ENCODE results near the gene MORC4. TPM values are rescaled to one million over a fixed set of nuclear protein-coding genes. Genes with fewer than 3 reads are reported as not detected.
"Not testable (repeated sequence)": the region's sequence is repeated elsewhere in the genome, so short reads cannot be mapped to it uniquely, and the experiment has no call there.

Gene MORC4
- total RNA-seq, 1 donor from 2014 or later = 17.9 TPM

DNA sequence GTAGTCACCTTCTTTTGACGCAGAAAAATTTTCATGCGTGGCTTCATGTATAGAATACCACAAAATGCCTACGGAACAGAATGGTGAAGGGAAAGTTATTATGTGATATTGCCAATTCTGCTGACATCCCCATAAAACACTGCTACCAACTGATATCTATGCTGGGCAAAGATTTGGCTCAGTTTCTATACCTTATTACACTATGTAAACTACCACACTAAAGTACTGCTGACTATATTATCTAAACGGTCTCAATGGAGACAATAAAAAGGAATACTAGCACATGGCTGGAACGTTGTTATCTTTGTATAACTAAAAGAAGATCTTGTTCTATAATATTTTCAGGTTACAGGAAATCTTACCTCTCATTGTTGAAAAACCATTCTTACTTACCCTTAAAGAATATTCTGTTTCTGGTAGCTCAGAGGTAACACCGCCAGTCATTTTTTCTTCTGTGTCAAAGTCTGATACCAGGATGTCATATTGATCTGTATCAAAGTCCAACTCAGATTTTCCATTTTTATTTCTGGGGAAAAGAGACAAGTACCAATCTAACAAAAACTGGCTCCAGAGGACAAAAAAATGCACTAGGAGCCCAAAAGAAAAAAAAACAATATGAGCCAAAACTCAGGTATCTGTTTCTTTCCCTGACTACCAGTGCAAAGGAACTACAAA lies 18.9 kb downstream of the MORC4 start:
- H3K27me3 ChIP-seq = no peaks in the 10 kb centered on the region
- no peak overlapping the region for H3K4me3 ChIP-seq
- no peak for DNase-seq (ENCODE audit: extremely low spot score in 2 of 2)
- no peaks in the 10 kb centered on the region for H3K9me3 ChIP-seq
- TF ChIP-seq, protein P1, sequence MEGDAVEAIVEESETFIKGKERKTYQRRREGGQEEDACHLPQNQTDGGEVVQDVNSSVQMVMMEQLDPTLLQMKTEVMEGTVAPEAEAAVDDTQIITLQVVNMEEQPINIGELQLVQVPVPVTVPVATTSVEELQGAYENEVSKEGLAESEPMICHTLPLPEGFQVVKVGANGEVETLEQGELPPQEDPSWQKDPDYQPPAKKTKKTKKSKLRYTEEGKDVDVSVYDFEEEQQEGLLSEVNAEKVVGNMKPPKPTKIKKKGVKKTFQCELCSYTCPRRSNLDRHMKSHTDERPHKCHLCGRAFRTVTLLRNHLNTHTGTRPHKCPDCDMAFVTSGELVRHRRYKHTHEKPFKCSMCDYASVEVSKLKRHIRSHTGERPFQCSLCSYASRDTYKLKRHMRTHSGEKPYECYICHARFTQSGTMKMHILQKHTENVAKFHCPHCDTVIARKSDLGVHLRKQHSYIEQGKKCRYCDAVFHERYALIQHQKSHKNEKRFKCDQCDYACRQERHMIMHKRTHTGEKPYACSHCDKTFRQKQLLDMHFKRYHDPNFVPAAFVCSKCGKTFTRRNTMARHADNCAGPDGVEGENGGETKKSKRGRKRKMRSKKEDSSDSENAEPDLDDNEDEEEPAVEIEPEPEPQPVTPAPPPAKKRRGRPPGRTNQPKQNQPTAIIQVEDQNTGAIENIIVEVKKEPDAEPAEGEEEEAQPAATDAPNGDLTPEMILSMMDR (IDR thresholded peaks at IDR 0.05) = no peak
- TF ChIP-seq POLR2A (IDR thresholded peaks at IDR 0.05) (no peak), POLR2AphosphoS5 (IDR thresholded peaks at IDR 0.05; ENCODE audit: insufficient read depth in 1 of 2, low read depth in 1 of 2) (no peak)
- intact Hi-C loops (cut with DNase I) = no loop called here
- H3K36me3 ChIP-seq = no peaks in the 10 kb centered on the region
- no peaks in the 10 kb centered on the region for H3K4me1 ChIP-seq
- H3K27ac ChIP-seq = no peak overlapping the region

GRCh38 chrX:106976416-106976815 lies 23.6 kb downstream of the MORC4 start:
- DNase-seq (ENCODE audit: extremely low spot score in 2 of 2) = no peak
- TF ChIP-seq POLR2A (IDR thresholded peaks at IDR 0.05) = no peak
- no peak for TF ChIP-seq POLR2AphosphoS5 (IDR thresholded peaks at IDR 0.05; ENCODE audit: insufficient read depth in 1 of 2, low read depth in 1 of 2)
- TF ChIP-seq, protein P1 (IDR thresholded peaks at IDR 0.05) = no peak
- Histone ChIP-seq H3K4me1 (no peaks in the 10 kb centered on the region), H3K4me3 (no peak overlapping the region), H3K36me3 (no peaks in the 10 kb centered on the region), H3K9me3 (no peaks in the 10 kb centered on the region), H3K27ac (no peak overlapping the region), H3K27me3 (no peaks in the 10 kb centered on the region)
- intact Hi-C loops (cut with DNase I) = no loop called here

GRCh38 chrX:106973433-106974149 lies 26.4 kb downstream of the MORC4 start:
- no peak for DNase-seq (ENCODE audit: extremely low spot score in 2 of 2)
- no peaks in the 10 kb centered on the region for H3K4me1 ChIP-seq
- intact Hi-C loops (cut with DNase I) = no loop called here
- no peaks in the 10 kb centered on the region for H3K36me3 ChIP-seq
- TF ChIP-seq POLR2AphosphoS5 (IDR thresholded peaks at IDR 0.05; ENCODE audit: insufficient read depth in 1 of 2, low read depth in 1 of 2) (no peak), POLR2A (IDR thresholded peaks at IDR 0.05) (no peak)
- TF ChIP-seq, protein P1 (IDR thresholded peaks at IDR 0.05) = no peak
- no peak overlapping the region for H3K27ac ChIP-seq
- no peak overlapping the region for H3K4me3 ChIP-seq
- H3K9me3 ChIP-seq = no peaks in the 10 kb centered on the region
- H3K27me3 ChIP-seq = no peaks in the 10 kb centered on the region

DNA sequence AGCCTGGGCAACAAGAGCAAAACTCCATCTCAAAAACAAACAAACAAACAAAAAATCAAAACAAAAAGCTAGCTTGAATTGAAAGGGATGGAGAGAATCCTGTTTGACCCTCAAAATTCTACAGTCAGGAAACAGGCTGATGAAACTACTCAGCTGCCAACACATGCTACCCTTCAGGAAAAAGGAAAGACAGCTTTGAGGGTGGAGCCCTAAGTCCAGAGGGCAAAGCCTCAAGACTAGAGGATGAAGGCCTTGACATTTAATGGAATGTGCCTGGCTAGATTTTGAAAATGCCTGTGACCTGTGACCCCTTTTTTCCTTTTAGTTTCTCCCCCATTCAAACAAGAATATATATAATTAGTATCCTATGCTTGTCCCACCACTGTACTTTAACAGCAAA lies 27.1 kb downstream of the MORC4 start:
- TF ChIP-seq, protein P1 (IDR thresholded peaks at IDR 0.05) = no peak
- no peak for DNase-seq (ENCODE audit: extremely low spot score in 2 of 2)
- Histone ChIP-seq H3K4me1 (no peaks in the 10 kb centered on the region), H3K36me3 (no peaks in the 10 kb centered on the region), H3K9me3 (no peaks in the 10 kb centered on the region), H3K4me3 (no peak overlapping the region), H3K27me3 (no peaks in the 10 kb centered on the region), H3K27ac (no peak overlapping the region)
- intact Hi-C loops (cut with DNase I) = no loop called here

GRCh38 chrX:106966547-106966946 lies 33.5 kb downstream of the MORC4 start:
- H3K27me3 ChIP-seq; H3K4me3 ChIP-seq; H3K27ac ChIP-seq; H3K4me1 ChIP-seq; intact Hi-C loops (cut with DNase I); DNase-seq (ENCODE audit: extremely low spot score in 2 of 2); H3K9me3 ChIP-seq; H3K36me3 ChIP-seq: not testable (repeated sequence)

Measured in vagina (tissue), 2 donors.